HUES6 (cell line): ENCODE results near the gene TMEM178A.

ENCODE experiments used
- H3K27ac ChIP-seq: 2 replicates; pipeline ENCODE4 v1.7.0; 2013; ENCODE audit warnings: low read depth, mild to moderate bottlenecking, low read length, inconsistent platforms
- H3K27me3 ChIP-seq: 2 replicates; pipeline ENCODE4 v1.6.1; 2013; ENCODE audit warnings: low read length; ENCODE audit not compliant: control insufficient read depth, insufficient read depth
- H3K36me3 ChIP-seq: 2 replicates; pipeline ENCODE4 v1.6.1; 2013; ENCODE audit warnings: low read length; ENCODE audit not compliant: control insufficient read depth, insufficient read depth
- H3K4me1 ChIP-seq: 2 replicates; pipeline ENCODE4 v1.6.1; 2013; ENCODE audit warnings: low read length; ENCODE audit not compliant: control insufficient read depth, insufficient read depth
- H3K4me3 ChIP-seq: 2 replicates; pipeline ENCODE4 v1.5.1; 2013; ENCODE audit warnings: low read depth, low read length
- H3K9ac ChIP-seq: one replicate; pipeline ENCODE4 v1.6.1; 2013; ENCODE audit warnings: mild to moderate bottlenecking, low read length
- H3K9me3 ChIP-seq: 2 replicates; pipeline ENCODE4 v1.6.1; 2013; ENCODE audit warnings: low read depth, low read length; ENCODE audit not compliant: control insufficient read depth, insufficient read depth

Gene TMEM178A

GRCh38 chr2:39696101-39696553 lies 30.4 kb downstream of the TMEM178A start:
- H3K27me3 ChIP-seq: no peaks in the 10 kb centered on the region
- no peak overlapping the region for H3K9ac ChIP-seq
- peaks cover 6% of the 10 kb centered on the region; the same call in 1 of the 2 replicates for H3K4me1 ChIP-seq
- no peak overlapping the region for H3K4me3 ChIP-seq
- H3K36me3 ChIP-seq: no peaks in the 10 kb centered on the region
- H3K27ac ChIP-seq: no peak overlapping the region
- H3K9me3 ChIP-seq: peaks cover 3% of the 10 kb centered on the region; the same call in 1 of the 2 replicates

GRCh38 chr2:39696838-39697237 lies 31.1 kb downstream of the TMEM178A start:
- no peak overlapping the region for H3K4me3 ChIP-seq
- no peak overlapping the region for H3K27ac ChIP-seq
- no peak overlapping the region for H3K9ac ChIP-seq
- no peaks in the 10 kb centered on the region for H3K36me3 ChIP-seq
- no peaks in the 10 kb centered on the region for H3K27me3 ChIP-seq
- H3K9me3 ChIP-seq: peaks cover 4% of the 10 kb centered on the region; the same call in 1 of the 2 replicates
- H3K4me1 ChIP-seq: peaks cover 6% of the 10 kb centered on the region; the same call in 1 of the 2 replicates

- no peak overlapping the region for H3K9ac ChIP-seq
- peaks cover 6% of the 10 kb centered on the region; the same call in 1 of the 2 replicates for H3K4me1 ChIP-seq
- H3K4me3 ChIP-seq: no peak overlapping the region
- H3K36me3 ChIP-seq: no peaks in the 10 kb centered on the region
- no peaks in the 10 kb centered on the region for H3K27me3 ChIP-seq
- H3K9me3 ChIP-seq: peaks cover 10% of the 10 kb centered on the region
- H3K27ac ChIP-seq: no peak overlapping the region
These were observed 31.7 kb downstream of the TMEM178A start for GRCh38 chr2:39697454-39697853.

- H3K9ac ChIP-seq: no peak overlapping the region
- peaks cover 4% of the 10 kb centered on the region; the same call in 1 of the 2 replicates for H3K4me1 ChIP-seq
- no peaks in the 10 kb centered on the region for H3K36me3 ChIP-seq
- no peak overlapping the region for H3K27ac ChIP-seq
- H3K9me3 ChIP-seq: peaks cover 10% of the 10 kb centered on the region
- H3K27me3 ChIP-seq: no peaks in the 10 kb centered on the region
- no peak overlapping the region for H3K4me3 ChIP-seq
These were observed 35.4 kb downstream of the TMEM178A start for GRCh38 chr2:39701137-39701536.

GRCh38 chr2:39703181-39703872 lies 37.6 kb downstream of the TMEM178A start:
- H3K4me1 ChIP-seq: no peaks in the 10 kb centered on the region
- H3K4me3 ChIP-seq: no peak overlapping the region
- no peaks in the 10 kb centered on the region for H3K27me3 ChIP-seq
- peaks cover 10% of the 10 kb centered on the region for H3K9me3 ChIP-seq
- no peak overlapping the region for H3K27ac ChIP-seq
- H3K36me3 ChIP-seq: no peaks in the 10 kb centered on the region
- H3K9ac ChIP-seq: no peak overlapping the region

GRCh38 chr2:39704540-39704939 lies 38.8 kb downstream of the TMEM178A start:
- no peaks in the 10 kb centered on the region for H3K4me1 ChIP-seq
- no peak overlapping the region for H3K27ac ChIP-seq
- H3K36me3 ChIP-seq: no peaks in the 10 kb centered on the region
- H3K9me3 ChIP-seq: peaks cover 12% of the 10 kb centered on the region
- no peak overlapping the region for H3K9ac ChIP-seq
- H3K27me3 ChIP-seq: no peaks in the 10 kb centered on the region
- no peak overlapping the region for H3K4me3 ChIP-seq

- no peaks in the 10 kb centered on the region for H3K4me1 ChIP-seq
- H3K36me3 ChIP-seq: no peaks in the 10 kb centered on the region
- H3K9me3 ChIP-seq: peaks cover 12% of the 10 kb centered on the region
- H3K27ac ChIP-seq: no peak overlapping the region
- no peak overlapping the region for H3K4me3 ChIP-seq
- no peak overlapping the region for H3K9ac ChIP-seq
- no peaks in the 10 kb centered on the region for H3K27me3 ChIP-seq
These were observed 39.9 kb downstream of the TMEM178A start for GRCh38 chr2:39705638-39706037.

- peaks cover 11% of the 10 kb centered on the region for H3K9me3 ChIP-seq
These were observed 40.6 kb downstream of the TMEM178A start for GRCh38 chr2:39706312-39706711.

GRCh38 chr2:39706945-39707344 lies 41.2 kb downstream of the TMEM178A start:
- Histone ChIP-seq H3K9ac (no peak overlapping the region), H3K4me3 (no peak overlapping the region), H3K36me3 (no peaks in the 10 kb centered on the region), H3K27ac (no peak overlapping the region), H3K9me3 (peaks cover 7% of the 10 kb centered on the region), H3K4me1 (no peaks in the 10 kb centered on the region), H3K27me3 (no peaks in the 10 kb centered on the region)

More at GRCh38 chr2:39706312-39706711, 40.6 kb downstream of the TMEM178A start:
- H3K9ac ChIP-seq: no peak overlapping the region
- H3K4me1 ChIP-seq: no peaks in the 10 kb centered on the region
- H3K36me3 ChIP-seq: no peaks in the 10 kb centered on the region
- H3K27ac ChIP-seq: no peak overlapping the region
- no peaks in the 10 kb centered on the region for H3K27me3 ChIP-seq
- H3K4me3 ChIP-seq: no peak overlapping the region

- Histone ChIP-seq H3K4me1 (no peaks in the 10 kb centered on the region), H3K36me3 (no peaks in the 10 kb centered on the region), H3K4me3 (no peak overlapping the region), H3K9me3 (peaks cover 2% of the 10 kb centered on the region; the same call in 1 of the 2 replicates), H3K27me3 (no peaks in the 10 kb centered on the region), H3K9ac (no peak overlapping the region), H3K27ac (no peak overlapping the region)
These were observed 42.3 kb downstream of the TMEM178A start for GRCh38 chr2:39708003-39708402.

GRCh38 chr2:39710807-39711206 lies 45.1 kb downstream of the TMEM178A start:
- no peaks in the 10 kb centered on the region for H3K36me3 ChIP-seq
- no peak overlapping the region for H3K27ac ChIP-seq
- H3K9me3 ChIP-seq: peaks cover 2% of the 10 kb centered on the region; the same call in 1 of the 2 replicates
- no peak overlapping the region for H3K4me3 ChIP-seq
- H3K9ac ChIP-seq: no peak overlapping the region
- no peaks in the 10 kb centered on the region for H3K4me1 ChIP-seq
- H3K27me3 ChIP-seq: no peaks in the 10 kb centered on the region
